NCI-H526 (cell line): ENCODE measurements around the gene ENAM.

Experiments used
- DNase-seq, 2 experiments: peaks; one replicate each; lab custom pipeline; 2025; lab: John Stamatoyannopoulos, UW

Gene ENAM

GRCh38 chr4:70628444-70628843, at the start of gene ENAM:
TSS of gene ENAM (plus strand) at chr4:70628744. CDS start at chr4:70629501, 757 bp downstream.
- no peak for DNase-seq

GRCh38 chr4:70581980-70582379, 46.6 kb upstream of the ENAM start:
- DNase-seq: no peak

GRCh38 chr4:70583952-70584834, 44.4 kb upstream of the ENAM start:
- DNase-seq: no peak

GRCh38 chr4:70586841-70587240, 41.7 kb upstream of the ENAM start:
- no peak for DNase-seq

- no peak for DNase-seq
Measured at GRCh38 chr4:70589785-70590184, 38.8 kb upstream of the ENAM start.

GRCh38 chr4:70591955-70592582, 36.5 kb upstream of the ENAM start, which contains the start of gene AMBN:
TSS of gene AMBN (plus strand) at chr4:70592256. CDS start at chr4:70592359, 103 bp downstream.
- no peak for DNase-seq

- no peak for DNase-seq
Measured at GRCh38 chr4:70594196-70594595, 34.3 kb upstream of the ENAM start.

- no peak for DNase-seq
Measured at GRCh38 chr4:70600305-70600704, 28.2 kb upstream of the ENAM start.

- no peak for DNase-seq
Measured at GRCh38 chr4:70600977-70601376, 27.6 kb upstream of the ENAM start.

- DNase-seq: peak; percentile 56 to 77
Measured at GRCh38 chr4:70601422-70602039, 27.0 kb upstream of the ENAM start.

GRCh38 chr4:70603856-70604255, 24.7 kb upstream of the ENAM start:
- no peak for DNase-seq

GRCh38 chr4:70606459-70606858, 22.1 kb upstream of the ENAM start:
- DNase-seq: no peak

- no peak for DNase-seq
Measured at GRCh38 chr4:70607334-70607853, 21.1 kb upstream of the ENAM start.

GRCh38 chr4:70608324-70608723, 20.2 kb upstream of the ENAM start:
- no peak for DNase-seq

GRCh38 chr4:70613306-70614183, 15.0 kb upstream of the ENAM start:
- DNase-seq: peak; percentile 70 to 75

GRCh38 chr4:70614184-70614555, 14.4 kb upstream of the ENAM start:
- no peak for DNase-seq

GRCh38 chr4:70619288-70619687, 9.3 kb upstream of the ENAM start:
- DNase-seq: no peak

GRCh38 chr4:70619778-70620177, 8.8 kb upstream of the ENAM start:
- DNase-seq: no peak

GRCh38 chr4:70623323-70623722, 5.2 kb upstream of the ENAM start:
- DNase-seq: no peak

- no peak for DNase-seq
Measured at GRCh38 chr4:70624226-70624793, 4.2 kb upstream of the ENAM start.

GRCh38 chr4:70627620-70628019, 924 bp upstream of the ENAM start:
- DNase-seq: no peak
